Ramos (cell line): ENCODE results near the gene MRPS14.

ENCODE experiments used
- in situ Hi-C: fragments of 300-500 bp; cut with MboI; formaldehyde crosslinking; loops from one replicate; pipeline ENCODE4 v1.14.3; 2022; ENCODE audit warnings: low sequenced_read_pairs; ENCODE audit not compliant: unreplicated experiment

MRPS14 gene

DNA sequence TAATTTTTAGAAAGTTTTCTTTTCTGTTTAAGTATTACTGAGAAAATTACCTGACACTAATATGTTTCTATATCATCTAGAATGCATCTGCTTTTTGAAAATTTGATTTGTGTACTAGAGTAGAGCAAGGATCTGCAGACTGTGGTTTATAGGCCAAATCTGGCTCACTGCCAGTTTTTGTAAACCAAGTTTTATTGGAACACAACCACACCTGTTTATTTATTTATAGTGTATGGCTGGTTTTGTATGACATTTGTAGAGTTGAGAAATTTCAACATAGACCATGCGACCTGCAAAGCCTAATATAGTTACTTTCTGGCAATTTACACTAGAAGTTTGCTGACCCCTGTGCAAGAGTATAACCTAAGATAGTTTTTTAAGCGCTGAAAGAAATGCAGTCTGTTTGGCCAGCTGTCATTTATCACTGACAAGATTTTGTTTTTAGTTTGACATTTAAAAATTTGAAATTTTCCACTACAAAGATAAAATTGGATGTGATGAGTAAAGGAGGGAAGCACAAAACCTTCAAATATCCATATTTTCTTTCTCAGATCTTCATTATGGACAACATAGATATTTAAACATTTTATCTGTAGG, 59.6 kb downstream of the MRPS14 start:
- in situ Hi-C loops: no loop called here
